ENCODE measurements around the gene WRNIP1.

- TF ChIP-seq CTCF (IDR thresholded peaks at IDR 0.05 in 2 of 3, conservative IDR thresholded peaks at IDR 0.05 in 1 of 3; ENCODE audit: control insufficient read depth in 2 of 3, extremely low read depth in 1 of 3, insufficient read depth in 1 of 3, low read depth in 3 of 3, low read length in 3 of 3) (no peak), SREBF1 (IDR thresholded peaks at IDR 0.05; ENCODE audit: low read length) (no peak)
Measured at GRCh38 chr6:2795162-2795561, 30.0 kb downstream of the WRNIP1 start.

Measured in GM12878 (cell line).